GM21723 (cell line): ENCODE data around the gene FAM222B.
"Not testable (repeated sequence)": the region's sequence is repeated elsewhere in the genome, so short reads cannot be mapped to it uniquely, and the experiment has no call there.

Experiments used
- ATAC-seq: cut with Tn5 transposase; IDR thresholded peaks from one replicate; pipeline ENCODE4 v1.9.1; 2021; ENCODE audit warnings: mild to moderate bottlenecking, moderate library complexity; ENCODE audit not compliant: unreplicated experiment

FAM222B gene, protein sequence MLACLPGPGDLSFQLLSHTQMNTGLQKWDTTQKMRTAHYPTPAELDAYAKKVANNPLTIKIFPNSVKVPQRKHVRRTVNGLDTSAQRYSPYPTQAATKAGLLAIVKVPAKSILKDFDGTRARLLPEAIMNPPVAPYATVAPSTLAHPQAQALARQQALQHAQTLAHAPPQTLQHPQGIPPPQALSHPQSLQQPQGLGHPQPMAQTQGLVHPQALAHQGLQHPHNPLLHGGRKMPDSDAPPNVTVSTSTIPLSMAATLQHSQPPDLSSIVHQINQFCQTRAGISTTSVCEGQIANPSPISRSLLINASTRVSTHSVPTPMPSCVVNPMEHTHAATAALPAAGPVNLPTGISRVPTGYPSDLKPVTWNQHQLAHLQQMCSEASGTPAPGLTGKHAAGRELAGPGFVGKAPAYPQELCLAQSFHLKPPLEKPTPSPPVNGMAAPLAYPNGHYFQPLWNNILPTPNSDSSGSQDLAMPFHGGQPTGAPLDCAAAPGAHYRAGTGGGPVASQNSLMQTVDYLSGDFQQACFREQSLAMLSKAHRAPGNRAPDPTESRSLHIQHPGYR

DNA sequence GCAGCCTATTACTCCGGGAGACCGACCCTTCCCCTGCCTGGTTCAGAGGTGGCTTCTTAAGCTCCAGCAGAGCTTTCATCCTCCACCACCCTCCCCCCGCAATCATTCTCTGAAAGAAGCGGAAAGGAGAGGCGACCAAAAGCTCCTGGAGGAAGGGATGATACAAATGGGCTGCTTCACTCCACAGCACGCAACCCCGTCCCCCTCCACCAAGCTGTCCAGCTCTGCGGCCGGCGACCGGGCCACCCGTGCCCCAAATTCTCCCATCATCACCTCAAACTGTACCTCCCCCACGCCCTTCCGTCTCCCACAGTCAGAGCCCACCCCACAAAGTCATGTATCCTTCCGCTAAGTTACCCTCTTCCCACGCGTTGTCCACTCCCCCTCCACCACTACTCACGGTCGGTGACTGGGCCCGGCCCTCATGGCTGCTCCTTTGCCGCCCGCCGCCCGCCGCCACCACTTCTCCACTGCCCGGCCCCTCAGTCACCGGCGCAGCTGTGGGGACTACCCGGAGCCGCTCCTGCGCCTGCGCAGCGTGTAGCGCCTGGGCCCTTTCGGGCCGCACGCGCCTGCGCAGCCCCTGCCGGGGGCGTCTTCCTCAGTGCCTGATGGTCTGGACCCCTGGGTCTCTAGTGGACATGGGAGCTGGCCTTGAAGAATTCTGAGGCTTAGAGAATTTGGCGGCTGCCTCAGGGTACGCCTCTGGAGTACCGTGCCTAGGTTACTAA, at the start of gene FAM222B:
TSS of gene FAM222B (minus strand) at position 509 of the 731 bp plus-strand sequence. CDS start 76,123 bp downstream, outside the sequence.
- ATAC-seq: peak; percentile 80

DNA sequence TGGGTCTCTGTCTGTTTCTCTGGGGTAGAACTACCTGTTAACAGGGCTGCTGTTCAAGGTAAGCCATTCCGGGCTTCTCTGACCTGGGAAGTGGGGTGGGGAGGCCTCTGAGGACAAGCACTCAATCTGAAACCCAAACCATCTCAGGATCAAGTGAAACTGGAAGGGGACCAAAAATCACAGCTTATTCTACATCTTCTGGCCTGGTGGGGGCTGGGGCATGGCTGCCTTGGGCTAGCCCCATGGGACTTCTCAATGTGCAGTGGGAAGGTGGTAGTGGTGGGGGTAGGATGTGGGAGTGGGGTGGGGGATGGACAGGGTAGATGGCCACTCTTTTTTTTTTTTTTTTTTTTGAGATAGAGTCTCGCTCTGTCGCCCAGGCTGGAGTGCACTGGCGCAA, 49.4 kb upstream of the FAM222B start:
- peak; percentile 34 for ATAC-seq

DNA sequence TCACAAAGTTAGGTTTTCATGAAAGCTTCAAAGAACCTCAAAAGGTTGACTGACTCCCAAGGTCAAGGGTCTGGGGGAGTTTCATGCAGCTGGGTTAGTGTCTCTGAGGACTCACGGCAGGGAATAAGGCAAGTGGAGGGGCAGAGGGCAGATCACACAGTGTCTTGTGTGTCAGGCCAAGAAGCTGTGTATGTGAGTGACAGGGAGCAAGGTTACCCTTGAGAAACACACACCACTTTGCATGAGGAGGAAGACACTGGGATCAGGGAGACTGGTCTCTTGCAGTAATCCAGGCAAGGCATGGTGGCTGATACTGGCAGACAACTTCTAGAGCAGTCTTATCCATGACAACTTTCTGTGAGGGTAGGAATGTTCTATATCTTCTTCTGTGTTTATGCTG, 48.6 kb upstream of the FAM222B start:
- no peak for ATAC-seq

DNA sequence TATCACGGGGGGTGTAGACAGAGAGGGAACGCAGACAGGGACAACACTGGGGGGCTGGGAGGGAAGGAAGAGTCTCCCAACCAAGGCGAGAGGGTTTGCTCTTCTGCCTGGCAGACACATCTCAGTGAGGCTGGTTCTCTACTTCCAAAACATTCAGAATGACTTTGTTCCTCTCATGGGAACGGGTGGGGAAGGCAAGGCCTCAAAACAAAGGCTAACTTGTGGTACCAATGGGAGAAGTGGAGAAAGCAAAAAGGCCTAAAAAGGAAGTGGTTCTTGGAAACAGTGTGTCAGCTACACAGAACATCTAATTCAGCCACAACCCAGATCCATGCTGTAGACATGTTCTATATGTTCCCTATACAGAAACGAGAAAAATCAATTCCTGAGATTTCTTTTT, 47.4 kb upstream of the FAM222B start:
- no peak for ATAC-seq

DNA sequence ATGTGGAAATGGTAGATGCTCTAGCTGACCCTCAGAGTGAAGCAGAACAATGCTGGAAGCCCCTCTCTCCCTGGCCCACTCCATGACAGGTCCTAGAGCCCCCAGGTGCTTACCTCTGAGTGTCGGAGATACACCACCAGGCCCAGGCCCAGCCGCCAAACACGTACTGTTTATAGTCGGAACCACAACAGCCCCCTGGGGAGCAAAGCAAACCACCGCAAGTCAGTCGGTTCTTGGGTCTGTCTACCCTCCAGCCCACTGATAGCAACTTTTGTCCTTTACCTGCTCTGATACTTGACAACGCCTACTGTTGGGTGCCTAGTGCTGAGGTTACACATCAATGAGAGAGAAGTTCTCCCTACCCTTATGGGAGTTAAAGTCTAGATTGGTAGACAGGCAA, 46.2 kb upstream of the FAM222B start:
- no peak for ATAC-seq

DNA sequence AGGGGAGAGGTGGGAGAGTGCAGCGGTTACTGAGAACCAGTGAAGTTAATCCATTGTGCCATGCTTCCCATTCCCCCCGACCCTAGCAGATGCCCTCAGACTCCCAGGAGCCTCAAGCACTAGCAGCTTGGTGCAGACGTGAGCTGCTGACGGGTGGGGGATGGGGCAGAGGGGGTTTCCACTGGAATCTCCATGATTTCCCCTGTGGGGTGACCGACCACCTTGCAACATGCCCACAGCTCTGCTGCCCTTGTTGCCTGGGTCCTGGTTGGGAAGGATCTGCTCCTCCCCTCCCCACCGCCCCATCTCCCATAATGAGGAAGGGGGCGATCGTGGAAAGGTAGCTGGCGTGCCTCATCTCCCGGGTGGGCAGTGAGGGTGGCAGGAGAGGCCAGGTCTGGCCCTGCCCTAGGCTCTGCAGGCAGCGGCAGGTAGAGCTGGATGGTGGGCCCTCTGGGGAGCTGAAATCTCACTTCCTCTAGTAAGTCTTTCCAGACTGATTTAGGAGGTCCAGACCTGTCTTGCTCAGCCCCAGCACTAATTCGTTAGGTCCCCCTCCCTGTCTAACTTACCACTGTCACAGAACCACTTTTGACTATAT, 45.4 kb upstream of the FAM222B start:
- ATAC-seq: no peak

DNA sequence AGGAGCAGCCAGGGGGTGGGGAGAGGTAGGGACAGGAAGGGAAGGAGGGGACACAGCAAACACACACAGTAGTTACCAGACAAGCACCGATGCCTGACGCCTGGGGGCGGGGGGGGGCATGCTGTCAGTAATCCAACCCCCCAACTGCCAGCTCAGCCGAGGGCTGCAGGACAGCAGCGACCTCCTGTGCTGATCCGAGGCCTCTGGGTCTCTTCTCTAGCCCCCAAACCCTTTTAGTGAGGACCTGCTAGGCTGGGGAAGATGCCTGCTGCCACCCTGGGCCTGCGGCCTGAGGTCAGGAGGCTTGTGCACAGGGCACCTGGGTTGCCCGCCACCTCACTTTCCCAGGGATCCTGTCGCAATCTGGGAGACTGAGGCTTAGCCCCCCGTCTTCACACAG, 43.4 kb upstream of the FAM222B start:
- ATAC-seq: no peak

DNA sequence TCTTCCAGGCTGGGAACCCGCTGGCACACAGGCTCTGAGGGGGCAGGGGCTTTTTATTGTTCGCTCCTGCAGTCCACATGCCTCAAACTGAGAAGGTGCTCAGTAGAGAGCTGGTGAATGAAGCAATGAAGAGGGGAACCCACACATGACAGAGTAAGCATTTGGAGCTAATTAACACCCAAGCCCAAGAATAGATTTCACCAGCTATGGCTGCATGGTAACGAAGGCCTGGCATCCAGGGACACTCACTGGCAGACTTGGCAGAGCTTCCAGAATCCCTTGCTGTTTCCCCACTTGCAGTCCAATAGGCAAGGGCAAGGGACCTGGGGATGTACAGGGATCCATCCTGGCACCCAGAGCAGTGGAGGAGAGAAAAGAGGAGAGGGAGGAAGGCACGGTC, 42.8 kb upstream of the FAM222B start:
- no peak for ATAC-seq

DNA sequence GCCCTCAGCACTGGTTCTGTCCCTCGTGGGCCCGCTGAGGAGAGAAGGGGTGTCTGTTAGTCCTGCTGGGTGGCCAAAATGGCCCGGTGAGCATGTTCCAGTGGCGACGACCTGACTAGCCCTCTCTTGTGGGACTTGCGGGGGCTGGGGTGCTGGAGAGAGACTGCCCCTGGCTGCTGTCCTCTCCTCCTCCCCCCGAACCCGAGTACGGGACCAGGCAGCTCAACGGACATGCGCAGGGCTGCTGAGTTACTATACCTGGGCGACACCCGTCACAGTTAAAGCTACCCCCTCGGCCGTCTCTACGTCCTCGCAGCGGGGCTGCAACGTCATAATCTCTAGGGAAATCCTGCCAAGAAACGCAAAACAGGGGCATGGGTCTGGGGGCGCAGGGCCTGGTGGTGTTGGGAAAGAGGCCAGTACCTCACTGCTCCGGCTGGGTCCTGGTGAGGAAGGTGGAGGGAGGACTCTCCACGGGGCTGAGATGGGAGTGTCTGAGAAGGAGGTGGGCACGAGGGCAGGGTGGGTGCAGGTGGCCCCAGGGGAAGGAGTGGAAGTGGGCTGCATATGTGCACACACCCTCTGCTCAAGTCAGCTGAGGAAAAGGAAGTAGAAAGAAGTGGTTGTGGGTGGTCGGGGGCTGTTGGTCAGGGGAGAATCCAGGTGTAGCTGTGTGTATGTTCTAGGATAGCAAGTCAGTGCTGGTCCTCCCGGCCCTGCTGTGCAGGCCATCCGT, 41.5 kb upstream of the FAM222B start:
- ATAC-seq: no peak

DNA sequence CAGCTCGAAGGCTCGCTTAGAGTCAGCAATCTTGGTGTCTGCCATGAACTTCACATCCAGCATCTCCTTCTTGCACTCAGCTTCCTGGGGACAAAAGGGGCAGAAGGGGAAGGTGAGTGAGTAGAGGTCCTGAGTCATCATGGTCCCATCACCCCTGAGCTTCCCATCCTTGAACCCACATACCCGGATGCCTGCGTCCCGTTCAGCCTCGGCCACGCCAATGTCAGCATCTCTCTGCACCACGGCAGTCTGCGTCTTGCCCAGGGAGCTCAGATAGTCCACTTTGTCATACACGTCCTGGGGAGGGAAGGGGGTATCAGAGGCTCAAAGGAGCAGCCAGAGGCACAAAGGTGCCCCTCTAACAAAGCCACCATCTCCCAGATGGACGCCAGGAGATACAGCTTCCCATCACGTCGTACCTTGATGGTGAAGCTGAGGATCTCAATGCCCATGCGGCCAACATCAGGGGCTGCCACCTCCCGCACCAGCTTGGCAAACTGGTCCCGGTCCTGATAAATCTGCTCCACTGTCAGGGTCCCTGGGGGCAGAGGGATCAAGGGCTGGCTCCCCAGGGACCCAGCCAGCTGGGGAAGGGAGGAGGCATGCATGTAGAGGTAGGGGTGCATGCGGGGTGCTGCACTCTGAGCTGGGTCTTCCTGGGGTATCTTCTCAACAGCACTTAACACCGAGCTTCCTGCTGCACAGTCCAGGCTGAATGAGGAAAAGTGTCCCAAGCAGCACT, 39.7 kb upstream of the FAM222B start:
- no peak for ATAC-seq

DNA sequence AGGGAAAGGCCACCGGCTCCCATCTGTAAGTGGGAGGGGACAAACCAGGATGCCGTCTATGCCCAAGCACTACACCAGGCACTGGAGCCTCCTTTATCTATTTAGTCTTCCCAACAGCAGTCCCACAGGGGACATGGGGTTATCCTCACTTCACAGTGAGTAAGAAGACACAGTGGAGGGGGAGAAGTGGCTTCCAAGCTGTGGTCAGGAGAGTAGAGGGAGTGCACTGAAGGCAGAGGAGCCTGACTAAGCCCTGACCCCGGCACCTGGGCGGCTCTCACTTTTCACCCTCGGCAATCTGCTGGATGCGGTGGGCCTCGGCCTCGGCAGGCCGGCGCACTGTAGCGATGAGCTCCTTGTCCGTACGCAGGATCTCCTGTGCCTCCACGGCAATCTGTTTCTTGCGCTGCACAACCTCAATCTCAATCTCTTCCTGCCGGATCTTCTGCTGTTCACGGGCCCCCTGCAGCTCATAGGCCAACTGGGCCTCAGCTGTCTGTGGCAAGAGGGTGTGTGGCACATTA, 39.0 kb upstream of the FAM222B start:
- ATAC-seq: no peak

DNA sequence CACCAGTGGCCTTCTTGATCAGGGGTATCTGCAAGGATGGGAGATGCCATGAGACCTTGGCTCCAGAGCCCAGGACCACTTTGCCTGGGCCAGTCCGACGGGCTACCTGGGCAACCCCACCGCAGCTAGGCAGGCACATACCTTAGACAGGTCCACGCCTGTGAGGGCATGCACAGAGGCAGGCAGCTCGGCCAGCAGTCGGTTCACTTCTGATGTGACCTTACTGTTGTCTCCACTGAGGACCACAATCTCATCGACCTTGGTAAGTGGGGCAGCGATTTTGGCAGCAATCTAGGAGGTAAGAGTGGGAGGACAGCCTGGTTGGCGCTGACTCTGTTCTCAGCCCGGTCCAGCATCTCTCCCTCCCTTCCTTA, 38.0 kb upstream of the FAM222B start:
- no peak for ATAC-seq

DNA sequence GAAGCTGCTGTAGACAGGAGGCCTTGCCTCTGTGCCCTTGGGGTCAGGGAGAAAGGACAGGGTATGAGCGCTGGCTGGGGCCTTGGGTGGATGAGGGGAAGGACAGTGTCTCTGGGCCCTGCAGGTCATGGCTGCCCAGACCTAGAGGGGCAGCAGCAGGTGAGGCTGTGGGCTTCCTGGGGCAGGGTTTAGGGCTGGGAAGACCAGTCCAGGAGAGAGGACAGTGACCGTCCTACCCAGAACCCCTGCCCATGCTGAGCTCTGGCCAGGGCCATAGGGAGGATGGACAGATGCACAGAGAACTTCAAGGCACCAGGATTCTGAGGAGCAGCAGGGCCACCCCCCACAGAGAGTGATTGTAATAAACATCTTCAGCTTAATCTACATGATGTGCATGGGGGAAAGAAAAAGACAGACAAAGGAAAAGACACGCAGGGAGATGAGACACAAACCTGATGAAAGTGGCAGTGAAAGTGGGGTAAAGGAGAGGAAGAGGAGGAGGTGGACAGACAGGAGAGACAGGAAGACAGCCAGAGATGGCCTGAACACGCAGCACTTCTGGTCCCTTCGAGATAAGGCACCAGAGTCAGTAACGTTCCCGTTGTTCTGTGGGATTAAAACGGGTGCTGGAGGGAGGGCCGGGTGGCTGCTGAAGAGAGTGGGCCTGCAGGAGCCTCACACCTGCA, 37.4 kb upstream of the FAM222B start:
- ATAC-seq: no peak

DNA sequence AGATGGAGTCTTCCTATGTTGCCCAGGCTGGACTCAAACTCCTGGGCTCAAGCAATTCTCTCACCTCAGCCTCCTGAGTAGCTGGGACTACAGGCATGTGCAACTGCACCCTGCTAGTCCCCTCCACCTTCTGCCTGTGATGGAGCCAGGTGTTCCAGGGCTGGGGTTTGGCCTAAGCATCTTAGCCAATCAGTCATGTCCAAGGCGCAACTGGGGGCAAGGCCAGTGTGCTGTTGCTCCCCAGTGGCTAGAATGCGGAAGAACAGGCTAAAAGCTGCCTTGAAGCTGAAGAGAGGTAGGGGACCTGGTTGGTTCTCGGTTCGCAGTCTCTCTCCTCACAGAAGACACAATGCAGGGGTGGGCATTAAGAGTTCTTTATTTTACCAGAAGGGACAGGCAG, 36.4 kb upstream of the FAM222B start:
- no peak for ATAC-seq

DNA sequence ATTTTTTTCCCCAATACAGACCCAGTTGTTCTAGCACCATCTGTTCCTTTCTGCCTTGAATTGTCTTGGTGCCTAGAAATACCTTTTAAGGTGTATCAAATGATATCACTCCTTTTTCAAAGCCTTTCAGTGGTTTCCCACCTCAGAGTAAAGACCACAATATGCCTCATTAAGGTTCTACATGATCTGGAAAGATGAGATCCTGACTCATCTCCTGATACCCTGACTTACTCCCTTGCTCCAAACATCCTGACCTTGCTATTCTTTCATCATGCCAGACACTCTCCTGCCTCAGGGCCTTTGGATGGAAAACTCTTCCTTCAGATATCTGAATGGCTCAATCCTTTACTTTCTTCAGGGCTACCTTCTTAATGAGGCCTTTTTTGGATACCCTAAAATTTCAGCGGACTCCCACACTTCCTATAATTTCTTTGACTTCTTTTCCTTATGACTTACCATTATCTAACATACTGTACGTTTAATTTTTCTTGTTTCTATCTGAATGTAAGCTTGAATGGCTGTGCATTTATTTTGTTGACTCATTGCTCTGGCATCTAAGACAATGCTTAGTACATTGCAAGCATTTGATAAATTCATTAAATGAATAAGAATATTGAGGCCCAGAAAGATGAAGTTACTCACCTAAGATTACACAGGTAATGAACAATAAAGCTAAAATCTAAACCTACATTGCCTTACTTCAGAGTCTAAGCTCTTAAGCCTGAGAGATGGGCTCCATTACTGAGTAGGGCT, 35.7 kb upstream of the FAM222B start:
- ATAC-seq: no peak

DNA sequence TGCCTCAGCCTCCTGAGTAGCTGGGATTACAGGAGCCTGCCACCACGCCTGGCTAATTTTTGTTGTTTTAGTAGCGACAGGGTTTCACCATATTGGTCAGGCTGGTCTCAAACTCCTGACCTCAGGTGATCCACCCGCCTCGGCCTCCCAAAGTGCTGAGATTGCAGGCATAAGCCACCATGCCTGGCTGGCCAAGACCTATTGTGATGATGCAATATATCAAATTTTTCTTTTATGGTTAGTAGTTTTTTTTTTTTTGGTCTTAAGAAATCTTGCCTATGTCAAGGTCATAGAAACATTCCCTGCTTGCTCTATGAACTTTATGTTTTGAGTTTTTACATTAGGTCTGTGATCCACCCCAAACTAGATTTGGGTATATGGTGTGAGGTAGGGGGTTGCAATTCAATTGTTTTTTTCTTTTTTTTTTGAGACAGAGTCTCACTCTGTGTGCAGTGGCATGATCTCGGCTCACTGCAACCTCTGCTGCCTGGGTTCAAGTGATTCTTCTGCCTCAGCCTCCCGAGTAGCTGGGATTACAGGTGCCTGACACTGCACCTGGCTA, 34.6 kb upstream of the FAM222B start:
- not testable (repeated sequence) for ATAC-seq

DNA sequence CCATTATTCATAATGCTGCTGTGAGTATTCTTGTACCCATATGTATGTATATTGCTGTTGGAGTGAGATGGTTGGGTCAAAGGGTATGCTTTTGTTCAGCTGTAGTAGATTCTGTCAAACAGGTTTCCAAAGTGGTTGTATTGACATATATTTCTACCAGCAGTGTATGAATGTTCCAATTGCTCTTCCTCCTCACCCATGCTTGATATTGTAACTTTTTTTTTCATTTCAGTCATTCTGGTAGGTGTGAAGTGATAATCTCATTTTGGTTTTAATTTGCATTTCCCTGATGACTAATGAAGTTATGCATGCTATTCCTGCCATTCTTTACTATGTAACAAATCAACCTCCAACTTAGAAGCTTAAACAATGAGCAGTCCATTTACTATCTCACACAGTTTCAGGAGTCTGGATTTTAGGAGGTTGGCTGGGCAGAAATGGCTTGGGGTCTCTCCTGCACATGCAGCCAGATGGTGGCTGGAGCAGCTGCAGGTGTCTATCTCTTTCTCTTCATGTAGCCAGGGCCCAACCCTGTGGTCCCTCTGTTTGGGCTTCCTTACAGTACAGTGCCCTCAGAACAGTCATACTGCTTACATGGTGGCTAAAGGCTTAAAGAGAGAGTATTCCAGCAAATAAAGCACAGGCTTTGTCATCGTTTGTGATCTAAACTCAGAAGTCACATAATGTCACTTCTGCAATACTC, 33.4 kb upstream of the FAM222B start:
- ATAC-seq: no peak

DNA sequence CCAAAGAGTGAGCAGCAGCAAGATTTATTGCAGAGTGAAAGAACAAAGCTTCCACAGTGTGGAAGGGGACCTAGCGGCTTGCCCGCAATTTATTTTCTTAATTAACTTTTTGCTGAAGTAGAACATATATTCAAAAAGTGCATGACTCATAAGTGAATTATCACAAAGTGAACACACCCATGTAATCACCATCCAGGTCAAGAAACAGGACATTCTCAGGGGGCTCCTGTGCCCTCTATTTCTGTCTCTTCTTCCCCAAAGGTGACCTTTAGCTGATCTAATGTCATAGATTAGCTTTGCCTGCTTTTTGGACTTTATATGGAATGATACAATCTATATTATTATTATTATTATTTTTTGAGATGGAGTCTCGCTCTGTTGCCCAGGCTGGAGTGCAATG, 32.2 kb upstream of the FAM222B start:
- ATAC-seq: no peak
